Kidney capillary endothelial cell (primary cell): ENCODE measurements around the gene DUSP1.

Experiments
- DNase-seq: peaks from one replicate; pipeline ENCODE4 v3.0.0-alpha.2; 2018; ENCODE audit warnings: low spot score

DUSP1 gene

GRCh38 chr5:172724242-172725183, 46.5 kb downstream of the DUSP1 start:
- DNase-seq, result no peak

GRCh38 chr5:172723508-172723907, 47.5 kb downstream of the DUSP1 start:
- no peak for DNase-seq

GRCh38 chr5:172722327-172722815, 48.6 kb downstream of the DUSP1 start:
- no peak for DNase-seq

- DNase-seq, result peak; percentile 38
Observed at GRCh38 chr5:172721455-172722326, 49.3 kb downstream of the DUSP1 start.

DNA sequence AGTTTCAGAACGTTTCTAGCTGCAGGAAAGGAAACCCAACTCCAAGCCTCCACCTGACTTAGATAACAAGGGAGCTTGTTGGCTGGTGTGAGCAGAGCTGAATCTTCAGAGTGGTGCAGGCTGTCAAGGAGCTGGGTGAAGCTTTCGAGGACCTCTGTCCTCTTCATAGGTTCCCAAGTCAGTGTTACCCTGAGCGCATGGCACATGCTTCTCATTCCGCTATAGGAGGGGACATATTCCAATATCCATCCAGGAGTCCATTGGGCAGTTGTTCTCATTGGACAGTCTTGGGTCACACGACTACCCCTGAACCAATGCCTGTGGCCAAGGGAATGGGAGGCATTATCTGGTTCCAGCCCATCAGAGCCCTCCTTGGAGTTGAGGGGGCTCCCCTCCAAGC, 50.3 kb downstream of the DUSP1 start:
- no peak for DNase-seq

DNA sequence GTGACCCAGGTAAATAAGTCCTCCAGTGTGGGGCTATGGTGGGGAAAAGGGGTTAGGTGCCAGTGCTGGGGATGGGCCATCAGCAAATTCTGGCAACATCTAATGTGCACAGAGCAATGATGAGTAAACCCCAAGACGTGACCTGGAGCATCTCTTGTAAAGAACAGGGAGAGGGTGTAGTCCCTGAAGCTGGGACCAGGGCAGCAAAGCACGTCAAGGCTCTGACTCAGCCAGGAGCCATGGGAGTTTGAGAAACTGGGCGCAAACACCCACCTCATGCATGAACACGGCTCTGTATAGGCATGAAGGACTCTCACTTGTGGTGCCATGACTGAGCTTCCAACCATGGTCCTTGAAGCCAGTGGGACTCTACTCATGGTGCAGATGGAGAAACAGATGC, 51.8 kb downstream of the DUSP1 start:
- no peak for DNase-seq

DNA sequence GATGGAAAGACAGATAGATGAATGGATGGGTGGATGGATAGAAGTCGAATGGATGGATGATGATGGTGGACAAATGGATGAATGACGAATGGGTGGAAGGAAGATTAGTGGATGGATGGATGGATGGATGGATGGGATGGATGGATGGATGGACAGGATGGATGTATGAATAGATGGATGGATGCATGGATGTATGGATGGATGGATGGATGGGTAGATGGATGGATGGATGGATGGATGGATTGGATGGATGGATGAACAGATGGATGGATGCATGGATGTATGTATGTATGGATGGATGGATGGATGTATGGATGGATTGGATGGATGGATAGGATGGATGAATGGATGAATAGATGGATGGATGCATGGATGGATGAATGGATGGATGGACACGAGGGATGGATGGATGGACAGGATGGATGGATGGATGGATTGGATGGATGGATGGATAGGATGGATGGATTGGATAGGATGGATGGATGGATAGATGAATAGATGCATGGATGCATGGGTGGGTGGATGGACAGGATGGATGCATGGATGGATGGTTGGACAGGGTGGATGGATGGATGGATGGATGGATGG, 52.4 kb downstream of the DUSP1 start:
- no peak for DNase-seq
